ENCODE measurements around the gene BMP2K. TPM values are rescaled to one million over a fixed set of nuclear protein-coding genes. Genes with fewer than 3 reads are reported as not detected.

The BMP2K gene
- total and polyA plus RNA-seq, 2 experiments from 2014 or later: 8.2 to 32.5 TPM

GRCh38 chr4:78778530-78778929 is 2.4 kb downstream of the BMP2K start:
- DNase-seq (ENCODE audit: low spot score) (no peak), ATAC-seq (no peak)
- H3K27ac ChIP-seq (ENCODE audit: low read depth): no peak overlapping the region
- peaks cover 7% of the 10 kb centered on the region; the same call in 1 of the 2 replicates for H3K27me3 ChIP-seq (ENCODE audit: insufficient read depth)
- Mint-ChIP-seq H3K36me3 (ENCODE audit: low read depth) (no peaks in the 10 kb centered on the region; the same call in 2 of the 3 replicates), H3K4me1 (peaks cover 10% of the 10 kb centered on the region; the same call in 2 of the 3 replicates), H3K27me3 (ENCODE audit: insufficient read depth, low read depth, poor library complexity) (peaks cover 7% of the 10 kb centered on the region), H3K9me3 (no peaks in the 10 kb centered on the region), H3K4me3 (no peak overlapping the region), H3K27ac (no peak overlapping the region)
- no peaks in the 10 kb centered on the region for H3K36me3 ChIP-seq (ENCODE audit: insufficient read depth)
- no peak overlapping the region for H3K4me3 ChIP-seq
- peaks cover 63% of the 10 kb centered on the region for H3K79me2 ChIP-seq (replicated peaks; ENCODE audit: insufficient read depth)
- TF ChIP-seq ZNF331 (CRISPR knock-in tag; IDR thresholded peaks at IDR 0.05; ENCODE audit: low read depth) (no peak), STAT1 (IDR thresholded peaks at IDR 0.05; ENCODE audit: unreplicated experiment) (no peak), ZNF114 (CRISPR knock-in tag; IDR thresholded peaks at IDR 0.05) (no peak), CREB1 (CRISPR knock-in tag; IDR thresholded peaks at IDR 0.05; ENCODE audit: low read depth) (no peak), JUNB (IDR thresholded peaks at IDR 0.05; ENCODE audit: unreplicated experiment) (no peak), NANOG (IDR thresholded peaks at IDR 0.05; ENCODE audit: borderline replicate concordance) (no peak), EZH2phosphoT487 (IDR thresholded peaks at IDR 0.05; ENCODE audit: unreplicated experiment) (no peak), EZH2 (IDR thresholded peaks at IDR 0.05; ENCODE audit: low read depth, unreplicated experiment) (no peak), POLR2AphosphoS5 (IDR thresholded peaks at IDR 0.05; ENCODE audit: low read depth) (no peak)
- TF ChIP-seq, protein P1, sequence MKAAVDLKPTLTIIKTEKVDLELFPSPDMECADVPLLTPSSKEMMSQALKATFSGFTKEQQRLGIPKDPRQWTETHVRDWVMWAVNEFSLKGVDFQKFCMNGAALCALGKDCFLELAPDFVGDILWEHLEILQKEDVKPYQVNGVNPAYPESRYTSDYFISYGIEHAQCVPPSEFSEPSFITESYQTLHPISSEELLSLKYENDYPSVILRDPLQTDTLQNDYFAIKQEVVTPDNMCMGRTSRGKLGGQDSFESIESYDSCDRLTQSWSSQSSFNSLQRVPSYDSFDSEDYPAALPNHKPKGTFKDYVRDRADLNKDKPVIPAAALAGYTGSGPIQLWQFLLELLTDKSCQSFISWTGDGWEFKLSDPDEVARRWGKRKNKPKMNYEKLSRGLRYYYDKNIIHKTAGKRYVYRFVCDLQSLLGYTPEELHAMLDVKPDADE (IDR thresholded peaks at IDR 0.05): no peak
- TF ChIP-seq, protein P2, sequence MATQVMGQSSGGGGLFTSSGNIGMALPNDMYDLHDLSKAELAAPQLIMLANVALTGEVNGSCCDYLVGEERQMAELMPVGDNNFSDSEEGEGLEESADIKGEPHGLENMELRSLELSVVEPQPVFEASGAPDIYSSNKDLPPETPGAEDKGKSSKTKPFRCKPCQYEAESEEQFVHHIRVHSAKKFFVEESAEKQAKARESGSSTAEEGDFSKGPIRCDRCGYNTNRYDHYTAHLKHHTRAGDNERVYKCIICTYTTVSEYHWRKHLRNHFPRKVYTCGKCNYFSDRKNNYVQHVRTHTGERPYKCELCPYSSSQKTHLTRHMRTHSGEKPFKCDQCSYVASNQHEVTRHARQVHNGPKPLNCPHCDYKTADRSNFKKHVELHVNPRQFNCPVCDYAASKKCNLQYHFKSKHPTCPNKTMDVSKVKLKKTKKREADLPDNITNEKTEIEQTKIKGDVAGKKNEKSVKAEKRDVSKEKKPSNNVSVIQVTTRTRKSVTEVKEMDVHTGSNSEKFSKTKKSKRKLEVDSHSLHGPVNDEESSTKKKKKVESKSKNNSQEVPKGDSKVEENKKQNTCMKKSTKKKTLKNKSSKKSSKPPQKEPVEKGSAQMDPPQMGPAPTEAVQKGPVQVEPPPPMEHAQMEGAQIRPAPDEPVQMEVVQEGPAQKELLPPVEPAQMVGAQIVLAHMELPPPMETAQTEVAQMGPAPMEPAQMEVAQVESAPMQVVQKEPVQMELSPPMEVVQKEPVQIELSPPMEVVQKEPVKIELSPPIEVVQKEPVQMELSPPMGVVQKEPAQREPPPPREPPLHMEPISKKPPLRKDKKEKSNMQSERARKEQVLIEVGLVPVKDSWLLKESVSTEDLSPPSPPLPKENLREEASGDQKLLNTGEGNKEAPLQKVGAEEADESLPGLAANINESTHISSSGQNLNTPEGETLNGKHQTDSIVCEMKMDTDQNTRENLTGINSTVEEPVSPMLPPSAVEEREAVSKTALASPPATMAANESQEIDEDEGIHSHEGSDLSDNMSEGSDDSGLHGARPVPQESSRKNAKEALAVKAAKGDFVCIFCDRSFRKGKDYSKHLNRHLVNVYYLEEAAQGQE (IDR thresholded peaks at IDR 0.05; ENCODE audit: unreplicated experiment): no peak
- TF ChIP-seq, protein P3, sequence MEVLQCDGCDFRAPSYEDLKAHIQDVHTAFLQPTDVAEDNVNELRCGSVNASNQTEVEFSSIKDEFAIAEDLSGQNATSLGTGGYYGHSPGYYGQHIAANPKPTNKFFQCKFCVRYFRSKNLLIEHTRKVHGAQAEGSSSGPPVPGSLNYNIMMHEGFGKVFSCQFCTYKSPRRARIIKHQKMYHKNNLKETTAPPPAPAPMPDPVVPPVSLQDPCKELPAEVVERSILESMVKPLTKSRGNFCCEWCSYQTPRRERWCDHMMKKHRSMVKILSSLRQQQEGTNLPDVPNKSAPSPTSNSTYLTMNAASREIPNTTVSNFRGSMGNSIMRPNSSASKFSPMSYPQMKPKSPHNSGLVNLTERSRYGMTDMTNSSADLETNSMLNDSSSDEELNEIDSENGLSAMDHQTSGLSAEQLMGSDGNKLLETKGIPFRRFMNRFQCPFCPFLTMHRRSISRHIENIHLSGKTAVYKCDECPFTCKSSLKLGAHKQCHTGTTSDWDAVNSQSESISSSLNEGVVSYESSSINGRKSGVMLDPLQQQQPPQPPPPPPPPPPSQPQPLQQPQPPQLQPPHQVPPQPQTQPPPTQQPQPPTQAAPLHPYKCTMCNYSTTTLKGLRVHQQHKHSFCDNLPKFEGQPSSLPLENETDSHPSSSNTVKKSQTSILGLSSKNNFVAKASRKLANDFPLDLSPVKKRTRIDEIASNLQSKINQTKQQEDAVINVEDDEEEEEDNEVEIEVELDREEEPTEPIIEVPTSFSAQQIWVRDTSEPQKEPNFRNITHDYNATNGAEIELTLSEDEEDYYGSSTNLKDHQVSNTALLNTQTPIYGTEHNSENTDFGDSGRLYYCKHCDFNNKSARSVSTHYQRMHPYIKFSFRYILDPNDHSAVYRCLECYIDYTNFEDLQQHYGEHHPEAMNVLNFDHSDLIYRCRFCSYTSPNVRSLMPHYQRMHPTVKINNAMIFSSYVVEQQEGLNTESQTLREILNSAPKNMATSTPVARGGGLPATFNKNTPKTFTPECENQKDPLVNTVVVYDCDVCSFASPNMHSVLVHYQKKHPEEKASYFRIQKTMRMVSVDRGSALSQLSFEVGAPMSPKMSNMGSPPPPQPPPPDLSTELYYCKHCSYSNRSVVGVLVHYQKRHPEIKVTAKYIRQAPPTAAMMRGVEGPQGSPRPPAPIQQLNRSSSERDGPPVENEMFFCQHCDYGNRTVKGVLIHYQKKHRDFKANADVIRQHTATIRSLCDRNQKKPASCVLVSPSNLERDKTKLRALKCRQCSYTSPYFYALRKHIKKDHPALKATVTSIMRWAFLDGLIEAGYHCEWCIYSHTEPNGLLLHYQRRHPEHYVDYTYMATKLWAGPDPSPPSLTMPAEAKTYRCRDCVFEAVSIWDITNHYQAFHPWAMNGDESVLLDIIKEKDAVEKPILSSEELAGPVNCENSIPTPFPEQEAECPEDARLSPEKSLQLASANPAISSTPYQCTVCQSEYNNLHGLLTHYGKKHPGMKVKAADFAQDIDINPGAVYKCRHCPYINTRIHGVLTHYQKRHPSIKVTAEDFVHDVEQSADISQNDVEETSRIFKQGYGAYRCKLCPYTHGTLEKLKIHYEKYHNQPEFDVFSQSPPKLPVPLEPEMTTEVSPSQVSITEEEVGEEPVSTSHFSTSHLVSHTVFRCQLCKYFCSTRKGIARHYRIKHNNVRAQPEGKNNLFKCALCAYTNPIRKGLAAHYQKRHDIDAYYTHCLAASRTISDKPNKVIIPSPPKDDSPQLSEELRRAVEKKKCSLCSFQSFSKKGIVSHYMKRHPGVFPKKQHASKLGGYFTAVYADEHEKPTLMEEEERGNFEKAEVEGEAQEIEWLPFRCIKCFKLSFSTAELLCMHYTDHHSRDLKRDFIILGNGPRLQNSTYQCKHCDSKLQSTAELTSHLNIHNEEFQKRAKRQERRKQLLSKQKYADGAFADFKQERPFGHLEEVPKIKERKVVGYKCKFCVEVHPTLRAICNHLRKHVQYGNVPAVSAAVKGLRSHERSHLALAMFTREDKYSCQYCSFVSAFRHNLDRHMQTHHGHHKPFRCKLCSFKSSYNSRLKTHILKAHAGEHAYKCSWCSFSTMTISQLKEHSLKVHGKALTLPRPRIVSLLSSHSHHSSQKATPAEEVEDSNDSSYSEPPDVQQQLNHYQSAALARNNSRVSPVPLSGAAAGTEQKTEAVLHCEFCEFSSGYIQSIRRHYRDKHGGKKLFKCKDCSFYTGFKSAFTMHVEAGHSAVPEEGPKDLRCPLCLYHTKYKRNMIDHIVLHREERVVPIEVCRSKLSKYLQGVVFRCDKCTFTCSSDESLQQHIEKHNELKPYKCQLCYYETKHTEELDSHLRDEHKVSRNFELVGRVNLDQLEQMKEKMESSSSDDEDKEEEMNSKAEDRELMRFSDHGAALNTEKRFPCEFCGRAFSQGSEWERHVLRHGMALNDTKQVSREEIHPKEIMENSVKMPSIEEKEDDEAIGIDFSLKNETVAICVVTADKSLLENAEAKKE (CRISPR knock-in tag; IDR thresholded peaks at IDR 0.05): no peak
- TF ChIP-seq, protein P4, sequence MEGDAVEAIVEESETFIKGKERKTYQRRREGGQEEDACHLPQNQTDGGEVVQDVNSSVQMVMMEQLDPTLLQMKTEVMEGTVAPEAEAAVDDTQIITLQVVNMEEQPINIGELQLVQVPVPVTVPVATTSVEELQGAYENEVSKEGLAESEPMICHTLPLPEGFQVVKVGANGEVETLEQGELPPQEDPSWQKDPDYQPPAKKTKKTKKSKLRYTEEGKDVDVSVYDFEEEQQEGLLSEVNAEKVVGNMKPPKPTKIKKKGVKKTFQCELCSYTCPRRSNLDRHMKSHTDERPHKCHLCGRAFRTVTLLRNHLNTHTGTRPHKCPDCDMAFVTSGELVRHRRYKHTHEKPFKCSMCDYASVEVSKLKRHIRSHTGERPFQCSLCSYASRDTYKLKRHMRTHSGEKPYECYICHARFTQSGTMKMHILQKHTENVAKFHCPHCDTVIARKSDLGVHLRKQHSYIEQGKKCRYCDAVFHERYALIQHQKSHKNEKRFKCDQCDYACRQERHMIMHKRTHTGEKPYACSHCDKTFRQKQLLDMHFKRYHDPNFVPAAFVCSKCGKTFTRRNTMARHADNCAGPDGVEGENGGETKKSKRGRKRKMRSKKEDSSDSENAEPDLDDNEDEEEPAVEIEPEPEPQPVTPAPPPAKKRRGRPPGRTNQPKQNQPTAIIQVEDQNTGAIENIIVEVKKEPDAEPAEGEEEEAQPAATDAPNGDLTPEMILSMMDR (conservative IDR thresholded peaks at IDR 0.05; ENCODE audit: low read depth in 2 of 2): no peak
- H3F3A ChIP-seq (replicated peaks; ENCODE audit: low read depth): no peaks in the 10 kb centered on the region
- no peaks in the 10 kb centered on the region for H3K9me2 ChIP-seq (ENCODE audit: insufficient read depth)
- no peak overlapping the region for H2AFZ ChIP-seq
- H3K4me2 ChIP-seq: peak overlapping the region; percentile 97; the same call in 1 of the 2 replicates
- H4K20me1 ChIP-seq (replicated peaks; ENCODE audit: insufficient read depth): peaks cover 16% of the 10 kb centered on the region
- peaks cover 45% of the 10 kb centered on the region for H3K4me1 ChIP-seq (ENCODE audit: insufficient read depth)

Measured in GM23338 (cell line).